Activated naive CD8-positive, alpha-beta T cell treated with anti-CD3 and anti-CD28 coated beads, Interleukin-2, amount 10 ng/mL, durations not matched to agents 7 days and 5 days (primary cell): ENCODE data around the gene MAP1LC3B2. TPM values are rescaled to one million over a fixed set of nuclear protein-coding genes. Genes with fewer than 3 reads are reported as not detected.
A peak's percentile ranks its signal among the peaks of the same experiment; 100 is the strongest.
"Not testable (repeated sequence)": the region's sequence is repeated elsewhere in the genome, so short reads cannot be mapped to it uniquely, and the experiment has no call there.

Experiments
- ATAC-seq: fragments of 150-1000 bp; cut with Tn5 transposase; one replicate; pipeline ENCODE4 v1.10.0; 2021; ENCODE audit warnings: low read depth, moderate library complexity
- POLR2A ChIA-PET: fragments of 350-600 bp; sonication (Branson Sonifier 250); formaldehyde crosslinking; loops from one replicate; lab custom pipeline; 2021; ENCODE audit warnings: antibody characterized with exemption; lab: Charles Lee
- DNase-seq: peaks from one replicate; pipeline ENCODE4 v3.0.0; 2021
- H3K27ac Mint-ChIP-seq: one replicate; pipeline ENCODE4 v1.8.0; 2022; ENCODE audit warnings: mild to moderate bottlenecking, mixed read lengths
- H3K27me3 Mint-ChIP-seq: one replicate; pipeline ENCODE4 v1.8.0; 2022; ENCODE audit warnings: mild to moderate bottlenecking, moderate library complexity, mixed read lengths
- H3K36me3 Mint-ChIP-seq: one replicate; pipeline ENCODE4 v1.8.0; 2021; ENCODE audit warnings: mild to moderate bottlenecking, mixed read lengths
- H3K4me1 Mint-ChIP-seq: one replicate; pipeline ENCODE4 v1.8.0; 2021; ENCODE audit warnings: mixed read lengths
- H3K4me3 Mint-ChIP-seq: one replicate; pipeline ENCODE4 v1.8.0; 2022; ENCODE audit warnings: mild to moderate bottlenecking, moderate library complexity, mixed read lengths
- H3K9me3 Mint-ChIP-seq: one replicate; pipeline ENCODE4 v1.8.0; 2021; ENCODE audit warnings: mixed read lengths
- total RNA-seq, 2 experiments: library from RNA; stranded (reverse); gene quantifications; one replicate each; pipeline ENCODE4 v1.2.3, GENCODE V29; 2021

MAP1LC3B2 gene
- total RNA-seq, 2 experiments from 2014 or later = 0.85 to 0.89 TPM

GRCh38 chr12:116556964-116557698 lies 2.0 kb upstream of the MAP1LC3B2 start:
- DNase-seq (no peak), ATAC-seq (no peak)
- Mint-ChIP-seq H3K27ac (peak overlapping the region; percentile 9), H3K4me3 (no peak overlapping the region), H3K4me1 (peaks cover 29% of the 10 kb centered on the region), H3K27me3 (peaks cover 3% of the 10 kb centered on the region), H3K9me3 (peaks cover 5% of the 10 kb centered on the region), H3K36me3 (peaks cover 5% of the 10 kb centered on the region)
- POLR2A ChIA-PET = interaction anchor here (0.9 kb wide), 1 partner anchor 23 kb away, joined by 3 read pairs; no protein-coding TSS in a partner anchor

- POLR2A ChIA-PET = interaction anchor here (1.0 to 2.3 kb wide), 8 partner anchors 8 to 199 kb away, joined by 3 to 13 read pairs (median 4); no protein-coding TSS in a partner anchor
- Mint-ChIP-seq H3K9me3 (peaks cover 8% of the 10 kb centered on the region), H3K27me3 (peaks cover 3% of the 10 kb centered on the region), H3K27ac (peak overlapping the region; percentile 97), H3K4me1 (peaks cover 29% of the 10 kb centered on the region), H3K36me3 (peaks cover 10% of the 10 kb centered on the region), H3K4me3 (peak overlapping the region; percentile 67)
- DNase-seq = peak; percentile 35
- ATAC-seq = no peak
These were observed 660 bp upstream of the MAP1LC3B2 start for GRCh38 chr12:116558280-116559161.

GRCh38 chr12:116561181-116561821 lies 2.1 kb downstream of the MAP1LC3B2 start:
- no peak for DNase-seq
- Mint-ChIP-seq H3K27ac (peak overlapping the region; percentile 3), H3K9me3 (peaks cover 19% of the 10 kb centered on the region), H3K4me3 (no peak overlapping the region), H3K36me3 (peaks cover 12% of the 10 kb centered on the region), H3K27me3 (peaks cover 8% of the 10 kb centered on the region), H3K4me1 (peaks cover 29% of the 10 kb centered on the region)
- no peak for ATAC-seq
- POLR2A ChIA-PET = interaction anchor here (0.6 kb wide), 1 partner anchor 26 kb away, joined by 7 read pairs; no protein-coding TSS in a partner anchor

- POLR2A ChIA-PET = no interaction called here
- H3K4me1 Mint-ChIP-seq = peaks cover 27% of the 10 kb centered on the region
- H3K27ac Mint-ChIP-seq = no peak overlapping the region
- ATAC-seq = no peak
- H3K4me3 Mint-ChIP-seq = no peak overlapping the region
- H3K9me3 Mint-ChIP-seq = peaks cover 16% of the 10 kb centered on the region
- peaks cover 4% of the 10 kb centered on the region for H3K27me3 Mint-ChIP-seq
- H3K36me3 Mint-ChIP-seq = peaks cover 8% of the 10 kb centered on the region
- DNase-seq = no peak
These were observed 2.9 kb downstream of the MAP1LC3B2 start for GRCh38 chr12:116562090-116562489.

- Mint-ChIP-seq H3K36me3 (peaks cover 8% of the 10 kb centered on the region), H3K4me1 (peaks cover 27% of the 10 kb centered on the region), H3K27ac (no peak overlapping the region), H3K9me3 (peaks cover 16% of the 10 kb centered on the region), H3K27me3 (peaks cover 4% of the 10 kb centered on the region), H3K4me3 (no peak overlapping the region)
- POLR2A ChIA-PET = no interaction called here
- DNase-seq = no peak
- ATAC-seq = no peak
These were observed 4.1 kb downstream of the MAP1LC3B2 start for GRCh38 chr12:116563262-116563661.

- Mint-ChIP-seq H3K27ac (no peak overlapping the region), H3K36me3 (peaks cover 8% of the 10 kb centered on the region), H3K4me3 (no peak overlapping the region), H3K9me3 (peaks cover 16% of the 10 kb centered on the region), H3K4me1 (peaks cover 20% of the 10 kb centered on the region), H3K27me3 (peaks cover 4% of the 10 kb centered on the region)
- no peak for DNase-seq
- no peak for ATAC-seq
- POLR2A ChIA-PET = no interaction called here
These were observed 4.9 kb downstream of the MAP1LC3B2 start for GRCh38 chr12:116564080-116564479.

- H3K27ac Mint-ChIP-seq, H3K27me3 Mint-ChIP-seq, H3K36me3 Mint-ChIP-seq, DNase-seq, H3K4me1 Mint-ChIP-seq, H3K4me3 Mint-ChIP-seq, POLR2A ChIA-PET, ATAC-seq: not testable (repeated sequence)
- H3K9me3 Mint-ChIP-seq = peaks cover 16% of the 10 kb centered on the region
These were observed 6.0 kb downstream of the MAP1LC3B2 start for GRCh38 chr12:116565221-116565620.

GRCh38 chr12:116565963-116566362 lies 6.8 kb downstream of the MAP1LC3B2 start:
- no peak for DNase-seq
- Mint-ChIP-seq H3K27ac (peak overlapping the region; percentile 70), H3K27me3 (peaks cover 6% of the 10 kb centered on the region), H3K4me3 (no peak overlapping the region), H3K4me1 (peaks cover 3% of the 10 kb centered on the region), H3K9me3 (peaks cover 18% of the 10 kb centered on the region), H3K36me3 (peaks cover 11% of the 10 kb centered on the region)
- POLR2A ChIA-PET = no interaction called here
- ATAC-seq = no peak

- Mint-ChIP-seq H3K4me1 (no peaks in the 10 kb centered on the region), H3K36me3 (peaks cover 8% of the 10 kb centered on the region), H3K27ac (no peak overlapping the region), H3K9me3 (peaks cover 16% of the 10 kb centered on the region), H3K27me3 (peaks cover 11% of the 10 kb centered on the region), H3K4me3 (no peak overlapping the region)
- DNase-seq = no peak
- POLR2A ChIA-PET = interaction anchor here (0.6 kb wide), 1 partner anchor 322 kb away, joined by 3 read pairs; no protein-coding TSS in a partner anchor
- no peak for ATAC-seq
These were observed 9.0 kb downstream of the MAP1LC3B2 start for GRCh38 chr12:116568203-116568602.

- Mint-ChIP-seq H3K27me3 (peaks cover 6% of the 10 kb centered on the region), H3K4me1 (no peaks in the 10 kb centered on the region), H3K4me3 (no peak overlapping the region), H3K36me3 (peaks cover 3% of the 10 kb centered on the region), H3K27ac (no peak overlapping the region), H3K9me3 (peaks cover 2% of the 10 kb centered on the region)
- ATAC-seq (no peak), DNase-seq (no peak)
- POLR2A ChIA-PET = no interaction called here
These were observed 11.9 kb downstream of the MAP1LC3B2 start for GRCh38 chr12:116571089-116571488.

GRCh38 chr12:116573776-116574175 lies 14.6 kb downstream of the MAP1LC3B2 start:
- Mint-ChIP-seq H3K27me3 (peaks cover 18% of the 10 kb centered on the region), H3K9me3 (peaks cover 2% of the 10 kb centered on the region), H3K27ac (no peak overlapping the region), H3K4me1 (no peaks in the 10 kb centered on the region), H3K36me3 (peaks cover 3% of the 10 kb centered on the region), H3K4me3 (no peak overlapping the region)
- ATAC-seq (no peak), DNase-seq (no peak)
- POLR2A ChIA-PET = no interaction called here

- DNase-seq, H3K9me3 Mint-ChIP-seq, POLR2A ChIA-PET, ATAC-seq, H3K4me3 Mint-ChIP-seq, H3K36me3 Mint-ChIP-seq, H3K27ac Mint-ChIP-seq, H3K4me1 Mint-ChIP-seq: not testable (repeated sequence)
- H3K27me3 Mint-ChIP-seq = peaks cover 16% of the 10 kb centered on the region
These were observed 16.6 kb downstream of the MAP1LC3B2 start for GRCh38 chr12:116575754-116576153.

- Mint-ChIP-seq H3K4me1 (no peaks in the 10 kb centered on the region), H3K36me3 (no peaks in the 10 kb centered on the region), H3K9me3 (peaks cover 3% of the 10 kb centered on the region), H3K27ac (no peak overlapping the region), H3K27me3 (peaks cover 16% of the 10 kb centered on the region), H3K4me3 (no peak overlapping the region)
- POLR2A ChIA-PET = no interaction called here
- ATAC-seq (no peak), DNase-seq (no peak)
These were observed 18.0 kb downstream of the MAP1LC3B2 start for GRCh38 chr12:116577154-116577561.
